NCI-H226 (cell line): ENCODE measurements around the gene FAM76A.
A peak's percentile ranks its signal among the peaks of the same experiment; 100 is the strongest.
"Not testable (repeated sequence)": the region's sequence is repeated elsewhere in the genome, so short reads cannot be mapped to it uniquely, and the experiment has no call there.

ENCODE experiments used
- DNase-seq: peaks from one replicate; pipeline ENCODE4 v3.0.0-alpha.2; 2015

FAM76A gene

GRCh38 chr1:27725374-27726172, at the start of gene FAM76A:
Gene FAM76A, plus strand, starts transcription at chr1:27725961. Its CDS starts 120 bp downstream, at chr1:27726081.
- peak; percentile 97 for DNase-seq

DNA sequence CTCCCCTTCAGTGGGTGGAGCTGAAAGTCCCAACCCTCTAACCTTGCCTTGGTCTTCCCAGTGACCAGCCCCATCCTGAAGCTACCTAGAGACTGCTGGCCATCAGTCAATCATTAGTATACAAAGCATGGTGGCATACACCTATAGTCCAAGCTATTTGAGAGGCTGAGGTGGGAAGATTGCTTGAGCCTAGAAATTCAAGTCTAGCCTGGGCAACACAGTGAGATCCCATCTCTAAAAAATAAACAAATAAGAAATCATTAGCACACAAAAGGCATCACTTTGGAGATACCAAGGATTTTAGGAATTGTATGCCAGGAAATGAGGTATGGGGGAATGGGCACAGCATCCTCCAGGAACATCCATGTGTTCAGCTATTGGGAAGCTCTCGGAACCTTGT, 49.4 kb upstream of the FAM76A start:
- no peak for DNase-seq

- DNase-seq: no peak
Measured at GRCh38 chr1:27678747-27679146, 47.0 kb upstream of the FAM76A start.

DNA sequence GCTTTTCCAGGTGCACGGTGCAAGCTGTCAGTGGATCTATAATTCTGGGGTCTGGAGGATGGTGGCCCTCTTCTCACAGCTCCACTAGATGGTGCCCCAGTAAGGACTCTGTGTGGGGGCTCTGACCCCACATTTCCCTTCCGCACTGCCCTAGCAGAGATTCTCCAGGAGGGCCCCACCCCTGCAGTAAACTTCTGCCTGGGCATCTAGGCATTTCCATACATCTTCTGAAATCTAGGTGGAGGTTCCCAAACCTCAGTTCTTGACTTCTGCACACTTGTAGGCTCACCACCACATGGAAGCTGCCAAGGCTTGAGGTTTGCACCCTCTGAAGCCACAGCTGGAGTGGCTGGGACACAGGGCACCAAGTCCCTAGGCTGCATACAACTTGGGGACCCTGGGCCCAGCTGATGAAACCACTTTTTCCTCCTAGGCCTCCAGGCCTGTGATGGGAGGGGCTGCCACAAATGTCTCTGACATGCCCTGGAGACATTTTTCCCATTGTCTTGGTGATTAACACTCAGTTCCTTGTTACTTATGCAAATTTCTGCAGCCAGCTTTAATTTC, 45.5 kb upstream of the FAM76A start:
- not testable (repeated sequence) for DNase-seq

DNA sequence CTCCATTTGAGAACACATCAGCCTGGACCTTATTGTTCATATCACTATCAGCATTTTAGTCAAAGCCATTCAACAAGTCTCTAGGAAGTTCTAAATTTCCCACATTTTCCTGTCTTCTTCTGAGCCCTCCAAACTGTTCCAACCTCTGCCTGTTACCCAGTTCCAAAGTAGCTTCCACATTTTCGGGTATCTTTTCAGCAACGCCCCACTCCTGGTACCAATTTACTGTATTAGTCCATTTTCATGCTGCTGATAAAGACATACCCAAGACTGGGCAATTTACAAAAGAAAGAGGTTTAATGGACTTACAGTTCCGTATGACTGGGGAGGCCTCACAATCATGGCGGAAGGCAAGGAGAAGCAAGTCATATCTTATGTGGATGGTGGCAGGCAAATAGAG, 44.2 kb upstream of the FAM76A start:
- DNase-seq: not testable (repeated sequence)

DNA sequence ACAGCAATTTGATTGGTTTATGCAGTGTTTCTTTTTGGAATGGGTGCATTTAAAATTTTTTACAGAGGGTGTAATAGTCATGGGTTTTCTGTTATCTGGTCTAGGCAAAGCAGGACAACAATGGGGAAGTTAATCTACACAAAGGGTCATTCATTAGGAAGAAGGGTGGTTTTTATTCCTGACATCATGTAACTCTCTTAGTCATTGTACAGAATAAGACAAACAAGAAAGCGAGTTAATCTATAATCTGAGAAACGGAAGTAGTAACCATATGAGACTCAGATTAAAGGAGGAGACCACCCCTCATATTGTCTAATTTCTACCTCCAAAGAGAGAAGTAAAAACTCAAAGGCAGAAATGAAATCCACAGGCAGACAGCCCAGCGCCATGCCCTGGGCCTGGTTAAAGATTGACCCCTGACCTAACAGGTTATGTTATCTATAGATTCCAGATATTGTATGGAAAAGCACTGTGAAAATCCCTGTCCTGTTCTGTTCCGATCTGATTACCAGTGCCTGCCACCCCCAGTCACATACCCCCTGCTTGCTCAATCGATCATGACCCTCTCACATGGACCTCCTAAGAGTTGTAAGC, 43.3 kb upstream of the FAM76A start:
- no peak for DNase-seq

DNA sequence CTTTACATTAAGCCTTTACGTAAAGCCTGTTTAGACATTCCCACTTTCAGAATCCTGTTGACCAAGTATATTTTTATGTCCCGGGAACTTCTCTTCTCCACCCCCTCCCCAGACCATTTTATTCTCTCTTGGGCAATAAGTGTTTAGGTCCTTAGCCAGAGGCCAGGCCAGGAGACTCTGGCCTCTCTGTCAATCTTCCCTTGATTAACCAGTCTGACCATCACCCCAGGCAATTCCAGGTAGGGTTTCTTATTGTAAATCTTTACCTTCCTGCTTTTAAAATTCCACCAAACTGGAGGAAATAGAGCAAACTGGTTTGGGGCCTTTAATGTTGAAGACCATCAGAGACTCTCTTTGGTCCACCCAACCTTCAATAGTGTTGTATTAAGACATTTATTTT, 41.6 kb upstream of the FAM76A start:
- no peak for DNase-seq

GRCh38 chr1:27686223-27686990, 39.4 kb upstream of the FAM76A start:
- DNase-seq: no peak

DNA sequence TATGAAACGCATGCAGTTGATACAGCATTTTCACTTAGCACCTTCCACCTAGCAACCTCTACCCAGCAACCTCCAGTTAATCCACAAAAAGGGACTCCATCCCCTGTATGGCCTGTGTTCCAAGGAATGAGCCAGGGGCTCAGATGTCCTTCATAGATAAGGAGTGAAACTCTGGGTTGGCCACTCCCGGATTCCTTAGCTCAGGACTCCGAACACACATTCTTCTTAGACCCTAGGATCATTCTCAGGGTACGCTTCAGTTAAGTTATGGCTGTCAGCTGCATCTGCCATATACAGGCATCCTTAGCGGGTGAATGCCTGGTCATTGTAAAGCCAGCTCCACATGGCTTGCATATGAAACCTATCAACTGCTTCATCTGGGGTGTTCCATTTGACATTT, 37.9 kb upstream of the FAM76A start:
- DNase-seq: no peak

GRCh38 chr1:27689423-27690173, 36.2 kb upstream of the FAM76A start:
- no peak for DNase-seq

DNA sequence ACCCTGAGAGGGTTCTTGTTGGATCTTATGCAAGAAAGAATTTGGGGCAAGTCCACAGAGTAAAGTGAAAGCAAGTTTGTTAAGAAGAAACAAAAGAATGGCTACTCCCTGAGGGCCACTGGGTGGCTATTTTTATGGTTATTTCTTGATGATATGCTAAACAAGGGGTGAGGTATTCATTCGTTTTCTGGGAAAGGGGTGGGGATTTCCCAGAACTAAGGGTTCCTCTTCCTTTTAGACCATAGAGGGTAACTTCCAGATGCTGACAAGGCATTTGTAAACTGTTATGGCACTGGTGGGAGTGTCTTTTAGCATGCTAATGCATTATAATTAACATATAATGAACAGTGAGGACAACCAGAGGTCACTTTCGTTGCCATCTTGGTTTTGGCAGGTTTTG, 35.6 kb upstream of the FAM76A start:
- no peak for DNase-seq

- DNase-seq: not testable (repeated sequence)
Measured at GRCh38 chr1:27696835-27697234, 28.9 kb upstream of the FAM76A start.

GRCh38 chr1:27704958-27705357, 20.8 kb upstream of the FAM76A start:
- DNase-seq: no peak

DNA sequence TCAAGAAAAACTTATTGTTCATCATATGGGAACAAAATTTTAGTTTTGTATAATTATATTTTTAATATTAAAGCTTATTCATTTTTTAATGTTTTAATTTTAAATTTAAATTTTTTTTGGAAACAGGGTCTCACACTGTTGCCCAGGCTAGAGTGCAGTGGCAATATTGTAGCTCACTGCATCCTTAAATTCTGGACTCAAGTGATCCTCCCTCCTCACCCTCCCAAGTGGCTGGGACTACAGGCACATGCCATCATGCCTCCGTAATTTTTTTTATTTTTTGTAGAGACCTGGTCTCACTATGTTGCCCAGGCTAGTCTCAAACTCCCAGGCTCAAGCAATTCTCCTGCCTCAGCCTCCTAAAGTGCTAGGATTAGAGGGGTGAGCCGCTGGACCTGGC, 20.2 kb upstream of the FAM76A start:
- DNase-seq: no peak

GRCh38 chr1:27710574-27710973, 15.2 kb upstream of the FAM76A start:
- no peak for DNase-seq

DNA sequence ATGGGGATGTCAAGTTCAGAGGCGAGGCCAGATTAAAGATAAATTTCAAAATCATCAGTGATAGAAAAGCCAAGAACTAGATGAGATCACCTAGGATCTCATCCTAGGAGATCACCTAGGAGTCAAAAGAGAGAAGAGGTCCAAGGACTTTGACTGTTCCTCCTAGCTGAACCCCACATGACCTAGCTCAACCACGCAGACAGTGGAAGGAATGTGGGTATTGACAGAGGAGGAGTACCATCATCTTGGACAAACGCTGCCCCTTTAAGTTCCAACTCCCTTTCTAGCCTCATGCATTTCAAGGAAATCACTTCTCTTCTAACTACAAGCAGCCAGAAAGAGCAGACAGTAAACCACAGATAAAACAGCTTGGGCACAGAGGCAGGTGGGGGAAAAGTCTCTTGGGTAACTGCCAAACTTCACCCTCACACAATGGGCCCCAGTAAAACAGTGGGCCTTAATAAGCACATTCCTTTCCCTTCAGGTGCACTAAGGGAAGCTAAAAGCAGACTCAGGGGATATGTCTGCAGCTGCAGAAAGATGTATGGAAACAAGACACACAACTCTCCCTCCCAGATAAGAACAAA, 12.5 kb upstream of the FAM76A start:
- no peak for DNase-seq

- DNase-seq: no peak
Measured at GRCh38 chr1:27713869-27714513, 11.8 kb upstream of the FAM76A start.

DNA sequence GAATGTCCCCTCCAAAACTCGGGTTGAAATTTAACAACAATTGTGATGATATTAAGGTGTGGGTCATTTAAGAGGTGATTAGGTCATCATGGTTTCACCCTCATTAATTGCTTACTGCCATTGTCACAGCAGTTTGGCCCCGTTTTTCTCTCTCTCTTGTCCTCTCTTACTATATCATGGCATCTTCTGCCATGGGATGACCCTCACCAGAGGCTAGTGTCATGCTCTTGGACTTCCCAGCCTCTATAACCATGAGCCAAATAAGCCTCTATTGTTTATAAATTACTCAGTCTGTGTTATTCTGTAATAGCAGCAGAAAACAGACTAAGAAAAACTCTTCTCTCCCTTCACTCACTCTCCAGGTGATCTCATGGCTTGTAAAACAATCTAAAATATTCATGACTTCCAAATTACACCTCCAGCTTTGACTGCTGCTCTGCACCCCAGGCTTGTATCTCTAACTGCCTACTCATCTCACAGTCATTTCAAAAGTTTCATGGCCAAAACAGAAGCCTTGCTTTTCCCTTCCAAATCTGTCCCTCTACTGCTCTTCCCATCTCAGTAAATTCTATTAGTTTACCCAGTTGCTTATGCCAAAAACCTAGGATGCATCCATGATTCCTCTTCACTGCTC, 9.4 kb upstream of the FAM76A start:
- no peak for DNase-seq

- no peak for DNase-seq
Measured at GRCh38 chr1:27719286-27720251, 6.2 kb upstream of the FAM76A start.

- no peak for DNase-seq
Measured at GRCh38 chr1:27724961-27725373, 794 bp upstream of the FAM76A start.
